Measurements from ENCODE around the gene TEX19.
"Not testable (repeated sequence)": the region's sequence is repeated elsewhere in the genome, so short reads cannot be mapped to it uniquely, and the experiment has no call there.

TEX19 gene

DNA sequence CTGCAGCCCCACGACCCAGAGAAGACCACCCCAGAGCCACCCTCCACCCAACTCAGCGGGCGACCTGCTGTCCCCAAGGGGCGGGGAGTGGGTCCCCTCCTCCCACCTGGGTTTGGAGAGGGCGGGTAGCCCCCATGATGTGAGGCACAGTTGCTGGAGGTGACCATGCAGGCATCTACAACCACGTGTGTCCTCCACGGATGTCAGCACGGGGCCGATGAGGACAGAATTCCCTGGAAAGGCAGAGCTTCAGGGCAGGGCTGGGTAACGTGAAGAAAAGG lies 19.6 kb downstream of the TEX19 start:
- no peak for DNase-seq

DNA sequence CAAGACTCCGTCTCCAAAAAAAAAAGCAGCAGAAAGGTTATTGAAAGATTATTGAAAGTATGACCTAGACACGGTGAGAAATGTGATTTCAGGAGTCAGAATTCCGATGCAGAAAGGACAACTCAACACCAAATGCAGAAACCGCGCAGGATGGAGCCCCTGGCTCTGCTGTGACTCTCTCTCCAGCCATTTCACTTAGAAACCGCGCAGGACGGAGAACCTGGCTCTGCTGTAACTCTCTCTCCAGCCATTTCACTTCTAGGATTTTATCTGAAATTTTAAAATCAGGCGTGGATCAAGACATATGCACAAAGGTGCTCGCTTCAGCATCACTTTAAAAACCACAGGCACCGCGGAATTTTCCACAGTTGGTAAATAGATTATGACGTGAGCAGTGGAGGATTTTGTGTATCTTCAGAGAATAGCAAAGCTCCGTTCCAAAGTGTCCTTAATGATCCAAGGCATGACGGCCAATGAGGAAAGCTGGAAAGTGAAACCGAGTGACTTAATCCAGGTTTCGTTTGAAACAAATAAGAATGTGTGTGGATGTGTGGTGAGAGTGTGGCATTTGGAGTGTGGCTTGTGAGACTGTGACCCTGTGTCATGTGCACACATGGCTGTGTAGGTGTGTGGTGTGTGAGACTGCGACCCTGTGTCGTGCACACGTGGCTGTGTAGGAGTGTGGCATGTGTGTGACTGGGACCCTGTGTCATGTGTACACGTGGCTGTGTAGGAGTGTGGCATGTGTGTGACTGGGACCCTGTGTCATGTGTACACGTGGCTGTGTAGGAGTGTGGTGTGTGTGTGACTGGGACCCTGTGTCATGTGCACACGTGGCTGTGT lies 22.0 kb downstream of the TEX19 start:
- DNase-seq = no peak

- not testable (repeated sequence) for DNase-seq
These were observed 22.6 kb downstream of the TEX19 start for GRCh38 chr17:82381703-82382009.

DNA sequence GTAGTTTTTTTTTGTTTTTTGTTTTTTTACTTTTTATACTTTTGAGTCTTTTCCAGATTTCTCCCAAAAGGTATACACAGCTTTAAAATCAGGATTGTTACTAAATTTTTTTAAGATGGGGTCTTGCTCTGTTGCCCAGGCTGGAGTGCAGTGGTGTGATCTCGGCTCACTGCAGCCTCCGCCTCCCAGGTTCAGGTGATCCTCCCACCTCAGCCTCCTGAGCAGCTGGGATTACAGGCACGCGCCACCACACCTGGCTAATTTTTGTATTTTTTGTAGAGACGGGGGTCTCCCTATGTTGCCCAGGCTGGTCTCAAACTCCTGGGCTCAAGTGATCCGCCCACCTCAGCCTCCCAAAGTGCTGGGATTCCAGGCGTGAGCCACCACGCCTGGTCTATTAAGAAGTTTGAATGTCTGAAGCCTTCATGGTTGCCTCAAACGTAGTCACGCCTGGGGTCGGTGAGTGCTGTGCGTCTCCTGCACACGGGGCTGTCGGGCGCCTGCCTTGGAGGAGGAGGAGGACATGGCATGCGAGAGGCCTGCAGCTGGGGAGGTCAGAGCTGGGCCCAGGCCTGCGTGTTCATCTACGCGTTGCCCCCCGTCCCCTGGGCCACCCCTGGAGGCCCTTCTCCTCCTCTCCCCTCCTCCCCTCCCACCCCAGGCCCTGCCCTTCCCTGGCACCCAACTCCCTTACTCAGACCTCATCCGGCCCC lies 23.3 kb downstream of the TEX19 start:
- DNase-seq = not testable (repeated sequence)

GRCh38 chr17:82382933-82383255 lies 23.8 kb downstream of the TEX19 start:
- no peak for DNase-seq

DNA sequence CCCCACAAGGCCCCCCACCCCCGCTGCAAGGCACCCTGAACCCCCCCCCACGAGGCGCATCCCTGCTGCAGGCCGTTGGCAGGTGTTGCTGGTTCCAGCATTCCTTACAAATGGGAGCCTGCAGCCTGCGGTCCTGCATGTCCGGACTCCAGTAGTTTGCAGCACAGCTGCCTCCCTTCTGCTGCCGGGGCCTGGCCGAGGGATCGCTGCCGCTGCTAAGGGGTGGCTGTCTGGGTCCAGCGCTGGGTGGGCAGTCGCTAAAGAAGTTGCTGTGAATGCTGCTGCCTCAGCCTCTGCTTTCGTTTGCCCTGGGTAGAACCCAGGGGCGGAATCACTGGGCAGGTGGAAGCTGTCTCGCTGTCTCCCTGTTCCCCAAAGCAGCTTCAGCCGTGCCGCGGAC lies 24.4 kb downstream of the TEX19 start:
- DNase-seq = no peak

- DNase-seq = no peak
These were observed 25.1 kb downstream of the TEX19 start for GRCh38 chr17:82384051-82384729.

- no peak for DNase-seq
These were observed 25.9 kb downstream of the TEX19 start for GRCh38 chr17:82384730-82385481.

DNA sequence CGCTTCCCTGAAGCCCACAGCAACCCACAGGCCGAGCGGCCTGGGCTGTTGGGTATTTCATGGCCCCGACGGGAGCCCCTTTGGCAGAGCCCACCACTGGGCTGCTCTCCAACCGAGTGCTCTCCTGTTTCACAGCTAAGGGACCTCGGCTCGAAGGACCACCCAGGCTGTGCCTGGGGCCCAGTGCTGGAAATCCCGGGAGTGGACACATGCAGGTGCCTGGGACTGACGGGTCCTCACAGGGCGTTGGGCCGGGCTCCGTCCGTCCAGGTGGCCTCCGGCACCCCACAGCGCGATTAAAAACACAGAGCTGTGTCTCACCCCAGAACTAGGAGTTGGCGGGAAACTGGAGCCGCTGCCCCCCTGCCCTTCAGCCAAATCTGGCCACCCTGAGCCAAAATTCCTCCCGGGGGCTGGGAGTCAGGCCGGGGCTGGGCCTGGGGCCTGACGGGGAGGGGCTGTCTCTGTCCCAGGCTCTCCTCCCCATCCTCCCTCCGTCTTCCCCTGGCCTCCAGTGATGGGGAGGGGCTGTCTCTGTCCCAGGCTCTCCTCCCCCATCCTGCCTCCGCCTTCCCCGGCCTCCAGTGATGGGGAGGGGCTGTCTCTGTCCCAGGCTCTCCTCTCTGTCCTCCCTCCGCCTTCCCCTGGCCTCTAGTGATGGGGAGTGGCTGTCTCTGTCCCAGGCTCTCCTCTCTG lies 26.7 kb downstream of the TEX19 start:
- DNase-seq = no peak

DNA sequence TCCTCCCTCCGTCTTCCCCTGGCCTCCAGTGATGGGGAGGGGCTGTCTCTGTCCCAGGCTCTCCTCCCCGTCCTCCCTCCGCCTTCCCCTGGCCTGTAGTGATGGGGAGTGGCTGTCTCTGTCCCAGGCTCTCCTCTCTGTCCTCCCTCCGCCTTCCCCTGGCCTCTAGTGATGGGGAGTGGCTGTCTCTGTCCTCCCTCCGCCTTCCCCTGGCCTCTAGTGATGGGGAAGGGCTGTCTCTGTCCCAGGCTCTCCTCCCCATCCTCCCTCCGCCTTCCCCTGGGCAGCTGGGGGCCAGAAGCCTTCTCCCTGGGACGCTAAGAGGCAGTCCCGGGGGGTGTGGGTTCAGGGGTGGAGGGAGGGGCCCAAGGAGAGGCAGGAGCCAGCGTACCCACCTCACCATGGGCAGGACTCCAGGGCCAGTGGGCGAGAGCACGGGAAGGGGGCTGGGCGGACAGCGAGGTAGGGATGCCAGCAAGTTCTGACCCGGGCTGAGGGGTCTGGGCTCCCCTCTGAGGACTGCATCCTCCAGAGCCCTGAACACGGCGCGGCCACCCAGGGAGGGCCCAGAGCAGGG lies 27.3 kb downstream of the TEX19 start:
- no peak for DNase-seq

GRCh38 chr17:82386881-82387704 lies 28.0 kb downstream of the TEX19 start:
- no peak for DNase-seq

DNA sequence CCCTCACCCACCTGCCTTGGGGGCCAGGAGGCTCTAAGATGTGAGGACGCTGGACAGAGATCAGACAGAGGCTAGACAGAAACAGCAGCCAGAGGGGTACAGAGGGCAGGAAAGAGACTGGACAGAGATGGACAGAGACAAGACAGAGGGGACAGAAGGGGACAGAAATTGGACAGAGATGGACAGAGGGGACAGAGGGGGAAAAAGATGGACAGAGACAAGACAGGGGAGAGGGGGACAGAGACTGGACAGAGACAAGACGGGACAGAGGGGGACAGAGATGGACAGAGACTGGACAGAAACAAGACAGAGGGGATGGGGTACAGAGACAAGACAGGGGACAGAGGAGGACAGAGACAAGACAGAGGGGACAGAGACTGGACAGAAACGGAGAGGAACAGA lies 28.7 kb downstream of the TEX19 start:
- DNase-seq = no peak

DNA sequence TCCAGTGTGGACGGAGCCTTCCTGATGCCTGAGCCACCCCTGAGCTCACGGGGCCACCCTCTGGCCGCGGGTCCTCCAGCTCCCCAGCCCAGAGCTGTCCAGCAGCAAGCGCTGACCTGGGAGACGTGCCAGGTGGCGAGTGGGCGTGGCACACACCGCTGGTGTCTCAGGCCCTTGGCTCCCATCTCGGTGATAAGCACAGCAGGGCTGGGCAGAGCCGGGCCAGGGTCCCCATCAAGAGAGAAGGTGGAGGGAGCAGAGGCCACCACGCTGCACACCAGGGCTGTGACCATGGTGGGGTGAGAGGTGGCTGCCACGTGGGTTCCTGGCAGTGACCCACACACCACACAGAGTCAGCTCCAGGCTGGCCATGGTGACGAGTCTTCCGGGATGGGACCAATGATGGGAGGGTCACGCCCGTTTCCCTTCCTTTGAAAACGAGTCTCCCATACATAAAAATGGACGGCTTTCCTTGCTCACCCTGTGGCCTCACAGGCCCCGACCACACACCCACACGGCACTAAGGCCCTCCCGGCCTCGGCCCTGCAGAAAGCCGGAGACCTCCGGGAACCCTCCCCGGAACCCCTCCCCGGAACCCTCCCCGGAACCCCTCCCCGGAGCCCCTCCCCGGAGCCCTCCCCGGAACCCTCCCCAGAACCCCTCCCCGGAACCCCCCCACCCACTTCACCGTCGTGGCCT lies 29.3 kb downstream of the TEX19 start:
- DNase-seq = no peak

DNA sequence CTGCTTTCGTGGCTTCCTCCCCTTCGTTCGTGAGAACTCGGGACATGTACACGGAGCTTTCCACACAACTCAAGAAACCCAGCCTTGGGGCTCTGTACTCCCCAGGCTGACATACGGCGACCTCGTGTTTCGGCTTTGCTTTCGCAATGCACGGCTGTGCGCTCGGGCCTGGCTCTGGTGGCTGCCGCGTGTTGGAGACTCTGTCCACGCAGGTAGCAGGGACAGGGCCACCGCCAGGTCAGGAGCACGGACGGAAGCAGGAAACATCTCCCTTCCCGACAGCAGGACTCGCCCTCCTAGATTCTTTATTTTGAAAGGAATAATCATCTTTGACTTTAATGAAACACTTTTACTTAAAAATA lies 29.9 kb downstream of the TEX19 start:
- no peak for DNase-seq

- DNase-seq = no peak
These were observed 30.3 kb downstream of the TEX19 start for GRCh38 chr17:82389379-82389778.

DNA sequence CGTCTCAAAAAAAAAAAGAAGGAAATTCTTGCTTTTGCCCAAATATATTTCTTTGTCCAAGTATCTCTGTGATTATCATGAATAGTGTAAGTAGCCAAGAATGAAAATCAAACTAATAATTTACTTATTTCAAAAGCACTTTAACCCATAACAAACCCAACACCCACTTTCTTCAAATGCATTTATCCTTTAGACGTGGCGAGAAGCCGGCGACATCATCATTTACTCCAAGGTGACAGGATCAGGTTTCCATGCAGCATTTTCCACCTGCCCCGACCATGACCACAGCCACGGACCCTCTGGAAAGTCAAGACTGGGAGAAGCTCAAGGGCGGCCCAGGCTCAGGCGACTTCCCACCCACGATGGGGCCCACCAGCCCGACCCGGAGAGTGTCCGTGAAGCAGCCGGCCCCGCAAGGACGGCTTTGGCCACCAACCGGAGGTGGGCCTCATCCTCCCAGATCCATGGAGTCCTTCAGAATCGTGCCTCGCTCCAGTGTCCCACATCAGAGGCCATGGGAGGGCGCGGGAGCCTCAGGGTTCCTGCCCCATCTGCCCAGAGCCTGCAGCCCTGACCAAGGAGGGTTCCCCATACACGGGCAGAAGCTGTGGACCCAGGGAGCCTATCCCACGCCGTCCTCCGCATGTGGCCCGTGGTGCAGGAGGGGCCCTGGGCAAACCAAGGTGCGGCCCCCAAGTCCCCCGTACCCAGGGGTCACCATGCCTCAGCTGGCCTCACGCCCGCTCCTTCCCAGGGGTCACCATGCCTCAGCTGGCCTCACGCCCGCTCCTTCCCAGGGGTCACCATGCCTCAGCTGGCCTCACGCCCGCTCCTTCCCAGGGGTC lies 31.2 kb downstream of the TEX19 start:
- DNase-seq = no peak

DNA sequence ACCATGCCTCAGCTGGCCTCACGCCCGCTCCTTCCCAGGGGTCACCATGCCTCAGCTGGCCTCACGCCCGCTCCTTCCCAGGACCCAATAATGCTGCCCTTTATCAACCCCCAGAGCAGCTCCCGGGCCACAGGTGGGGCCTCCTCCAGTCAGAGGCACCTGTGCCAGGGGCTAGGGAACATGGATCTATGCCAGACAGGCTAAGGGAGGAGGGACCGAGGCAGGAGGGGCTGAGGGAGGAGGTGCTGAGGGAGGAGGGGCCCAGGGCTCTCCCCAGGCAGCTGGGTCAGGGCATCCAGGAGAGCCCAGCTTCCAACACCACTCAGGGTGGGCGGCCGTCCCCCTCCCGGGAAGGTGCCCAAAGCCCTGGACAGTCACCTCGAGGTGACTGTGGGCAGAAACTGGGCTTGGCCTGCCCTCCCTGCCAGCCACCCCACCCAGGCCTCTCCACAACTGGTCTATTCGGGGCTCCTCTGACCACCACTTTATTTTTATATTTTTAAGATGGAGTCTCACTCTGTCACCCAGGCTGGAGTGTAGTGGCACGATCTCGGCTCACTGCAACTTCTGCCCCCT lies 31.9 kb downstream of the TEX19 start:
- no peak for DNase-seq

DNA sequence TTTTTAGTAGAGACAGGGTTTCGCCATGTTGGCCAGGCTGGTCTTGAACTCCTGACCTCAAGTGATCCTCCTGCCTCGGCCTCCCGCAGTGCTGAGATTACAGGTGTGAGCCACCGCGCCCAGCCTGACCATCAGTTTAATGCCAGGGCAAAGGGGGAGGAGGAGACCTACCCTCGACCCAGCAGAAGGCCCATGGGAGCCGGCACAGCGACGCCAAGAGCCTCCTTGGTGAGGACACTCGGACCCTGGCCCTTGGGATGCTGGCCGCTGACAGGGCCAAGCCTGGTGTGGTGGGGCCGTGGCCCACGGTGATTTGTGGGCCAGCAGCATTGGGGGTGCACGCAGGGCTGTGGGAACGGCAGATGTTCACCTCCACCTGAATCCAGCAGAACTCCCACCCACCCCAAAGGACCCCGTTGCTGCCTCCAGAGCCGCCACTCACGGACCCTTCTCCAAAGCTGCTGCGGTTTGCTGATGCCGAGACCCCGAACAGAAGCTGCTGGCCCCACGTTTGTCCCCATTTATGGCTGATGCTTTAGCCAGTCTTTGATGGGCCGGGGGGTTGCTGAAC lies 32.5 kb downstream of the TEX19 start:
- no peak for DNase-seq

GRCh38 chr17:82392209-82392920 lies 33.3 kb downstream of the TEX19 start:
- DNase-seq = no peak
